ENCODE measurements around the gene SLIT3.

Gene SLIT3

DNA sequence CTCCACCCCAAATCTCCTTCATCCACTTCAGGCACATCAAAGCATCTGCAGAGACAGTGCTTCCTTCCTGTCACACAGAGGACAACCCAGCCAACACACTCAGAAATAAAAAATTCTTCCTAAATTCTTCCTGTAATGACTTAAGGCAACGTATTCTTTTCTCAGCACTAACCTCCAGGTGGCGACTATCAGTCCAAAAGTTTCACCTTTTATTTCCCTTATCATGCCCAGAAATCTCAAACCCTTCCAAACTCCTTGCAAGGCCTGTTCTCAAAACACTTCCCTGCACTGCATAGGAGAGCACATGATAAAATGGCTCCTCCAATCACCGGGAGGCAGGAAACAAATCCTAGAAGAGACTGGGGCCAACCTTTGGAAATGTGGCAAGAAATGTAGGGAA is 35.1 kb downstream of the SLIT3 start:
- peak; percentile 12 for DNase-seq (ENCODE audit: low spot score)

DNA sequence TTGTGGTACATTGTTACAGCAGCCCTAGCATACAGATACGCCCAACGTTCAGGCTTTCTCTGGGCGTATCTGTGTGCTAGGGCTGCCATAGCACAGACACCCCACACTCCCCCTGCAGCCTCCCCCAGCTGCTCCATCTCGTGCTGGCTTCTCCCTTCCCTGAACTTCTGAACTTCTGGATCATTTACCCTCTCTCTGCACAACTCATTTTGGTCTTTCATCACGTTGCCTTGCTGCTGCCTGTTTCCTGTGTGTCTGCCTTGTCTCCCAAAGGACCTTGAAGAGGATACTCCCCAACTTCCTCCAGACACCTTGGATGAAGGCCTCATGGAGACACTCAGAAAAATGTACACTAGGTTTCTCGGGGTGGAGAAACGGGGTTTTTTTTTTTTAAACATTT is 37.3 kb downstream of the SLIT3 start:
- no peak for DNase-seq (ENCODE audit: low spot score)

DNA sequence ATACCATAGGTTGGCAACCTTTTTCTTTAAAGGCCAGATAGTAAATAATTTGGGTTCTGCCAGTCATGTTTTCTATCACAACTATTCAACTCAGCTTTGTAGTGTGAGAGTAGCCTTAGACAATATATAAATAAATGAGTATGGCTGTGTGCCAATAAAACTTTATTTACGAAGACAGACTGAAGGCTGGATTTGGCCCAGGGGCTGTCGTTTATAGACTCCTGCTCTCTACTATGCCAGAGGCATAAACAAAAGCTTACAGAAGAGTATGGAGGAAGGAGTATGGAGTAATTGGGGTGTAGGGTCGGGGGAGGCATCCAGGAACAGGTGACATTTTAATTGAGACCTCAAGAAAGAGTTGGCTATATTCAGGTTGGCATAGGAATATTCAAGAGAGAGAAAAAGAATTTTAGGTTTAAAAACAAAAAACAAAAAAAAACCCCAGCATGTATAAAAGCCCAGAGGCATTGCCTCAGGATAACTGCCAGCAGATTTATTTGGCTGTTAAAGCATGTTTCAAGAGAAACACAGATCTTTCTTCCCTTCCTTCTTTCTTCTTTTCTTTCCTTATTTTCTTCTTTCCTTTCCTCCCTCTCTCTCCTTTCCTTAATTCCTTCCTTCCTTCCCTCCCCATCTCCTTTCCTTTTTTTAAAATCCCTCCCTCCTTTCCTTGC is 39.9 kb downstream of the SLIT3 start:
- DNase-seq (ENCODE audit: low spot score): no peak

DNA sequence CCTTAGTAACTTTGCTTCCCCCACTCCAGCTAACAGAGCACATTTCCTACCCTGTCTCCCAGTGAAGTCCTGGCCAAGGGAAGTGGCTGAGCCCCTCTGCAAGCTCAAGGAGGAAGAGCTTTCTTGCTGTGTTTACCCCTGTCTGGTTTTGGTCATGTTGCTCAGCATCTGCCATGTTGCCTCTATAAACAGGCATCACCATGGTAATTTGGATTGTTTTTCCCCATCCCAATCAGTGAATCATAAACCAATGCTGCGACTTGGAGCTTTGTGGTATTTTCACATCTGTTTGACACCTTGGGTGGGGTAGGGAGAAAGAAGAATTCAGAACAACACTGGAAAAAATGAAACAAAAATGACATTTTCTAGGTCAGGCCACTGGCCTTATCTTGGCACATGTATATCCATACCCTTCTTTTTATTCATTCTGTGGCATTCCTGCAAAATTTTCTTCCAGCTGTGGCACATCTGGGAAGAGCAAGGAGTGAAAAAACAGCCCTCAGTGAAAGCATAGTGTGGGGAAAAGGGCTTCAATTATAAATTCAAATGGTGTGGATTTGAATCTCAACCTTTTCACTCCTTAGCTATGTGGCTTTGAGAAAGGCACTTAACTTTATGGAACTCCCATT is 42.5 kb downstream of the SLIT3 start:
- DNase-seq (ENCODE audit: low spot score): peak; percentile 89

DNA sequence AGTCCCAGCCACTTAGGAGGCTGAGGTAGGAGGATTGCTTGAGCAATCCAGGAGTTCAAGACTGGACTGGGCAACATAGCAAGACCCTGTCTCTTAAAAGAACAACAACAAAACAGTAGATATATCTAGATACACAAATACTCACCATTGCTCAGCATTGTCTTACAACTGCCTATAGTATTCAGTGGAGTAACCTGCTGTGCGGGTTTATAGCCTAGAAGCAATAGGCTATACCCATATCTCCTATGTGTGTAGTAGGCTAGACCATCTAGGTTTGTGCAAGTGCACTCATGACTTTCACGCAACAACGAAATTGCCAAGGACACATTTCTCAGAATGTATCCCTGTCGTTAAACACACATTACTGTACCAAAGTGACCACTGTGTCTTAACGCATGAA is 44.7 kb downstream of the SLIT3 start:
- DNase-seq (ENCODE audit: low spot score): no peak

DNA sequence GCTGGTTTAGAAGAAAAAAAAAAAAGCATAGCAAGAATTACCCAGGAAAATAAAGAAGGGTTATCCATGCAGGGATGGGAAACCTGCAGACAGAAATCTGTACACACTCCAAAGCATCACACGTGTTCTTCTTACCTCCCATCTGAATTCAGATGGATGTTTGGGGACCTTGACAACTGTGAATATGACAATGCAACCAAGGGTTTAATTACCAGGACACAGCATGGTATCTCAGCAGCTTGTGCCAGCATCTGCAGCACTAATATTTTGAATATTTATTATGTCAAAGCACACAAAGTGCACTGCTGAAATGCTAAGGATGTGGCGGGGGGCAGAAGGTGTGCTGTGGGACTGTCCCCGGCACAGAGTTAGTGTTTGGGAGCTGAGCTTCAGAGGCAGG is 47.9 kb downstream of the SLIT3 start:
- no peak for DNase-seq (ENCODE audit: low spot score)

DNA sequence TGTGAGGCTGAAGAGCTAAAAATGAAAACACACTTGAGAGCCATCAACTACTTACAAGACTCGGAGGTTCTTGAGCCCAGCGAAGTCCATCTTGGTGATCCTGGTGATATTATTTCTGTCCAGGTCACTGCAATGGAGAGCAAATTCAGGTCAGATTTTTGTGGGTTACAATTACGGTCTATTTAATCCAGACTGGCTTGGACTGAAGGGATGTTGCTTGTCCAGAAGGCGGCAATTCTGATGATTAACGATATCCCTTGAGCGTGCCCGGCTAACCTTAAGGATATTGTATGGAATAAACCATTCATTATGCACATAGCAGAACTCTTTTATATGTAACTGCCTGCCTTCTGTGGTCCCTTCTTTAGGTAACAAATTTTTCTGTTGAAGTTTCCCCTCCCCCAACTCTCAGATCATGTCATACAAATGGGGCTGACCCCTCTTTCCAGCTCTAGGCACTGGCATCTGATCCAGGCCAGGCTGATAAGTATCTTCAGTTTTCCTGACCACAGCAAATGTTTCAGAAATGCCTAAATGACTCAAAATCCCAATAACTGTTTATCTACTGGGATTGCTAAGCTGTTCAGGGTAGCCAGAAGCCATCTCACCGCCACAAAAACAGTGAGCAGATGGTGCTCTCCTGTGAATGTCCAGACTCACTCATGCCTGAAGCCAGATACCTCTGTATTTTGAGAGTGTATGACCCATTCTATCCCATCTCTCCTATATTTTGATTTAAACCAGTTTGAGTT is 49.4 kb downstream of the SLIT3 start:
- DNase-seq (ENCODE audit: low spot score): peak; percentile 52

DNA sequence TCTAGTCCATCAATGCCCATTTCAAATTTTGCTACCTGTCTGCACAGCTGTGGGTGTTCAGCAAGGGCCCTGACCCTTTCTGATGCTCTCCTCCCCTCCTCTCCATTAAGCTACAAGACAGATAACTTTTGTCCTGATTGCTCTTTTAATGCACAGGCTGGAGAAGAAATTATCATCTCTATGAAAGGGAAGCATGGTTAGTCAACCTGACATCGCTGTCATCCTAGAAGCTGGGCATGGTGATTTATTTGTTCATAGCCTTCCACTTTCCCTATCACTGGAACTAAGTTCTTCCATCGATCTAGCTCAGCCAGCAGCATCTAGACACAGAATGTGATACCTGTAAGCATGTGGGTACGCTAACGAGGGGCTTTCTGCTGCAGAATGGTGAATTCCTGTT is 50.1 kb downstream of the SLIT3 start:
- DNase-seq (ENCODE audit: low spot score): no peak

DNA sequence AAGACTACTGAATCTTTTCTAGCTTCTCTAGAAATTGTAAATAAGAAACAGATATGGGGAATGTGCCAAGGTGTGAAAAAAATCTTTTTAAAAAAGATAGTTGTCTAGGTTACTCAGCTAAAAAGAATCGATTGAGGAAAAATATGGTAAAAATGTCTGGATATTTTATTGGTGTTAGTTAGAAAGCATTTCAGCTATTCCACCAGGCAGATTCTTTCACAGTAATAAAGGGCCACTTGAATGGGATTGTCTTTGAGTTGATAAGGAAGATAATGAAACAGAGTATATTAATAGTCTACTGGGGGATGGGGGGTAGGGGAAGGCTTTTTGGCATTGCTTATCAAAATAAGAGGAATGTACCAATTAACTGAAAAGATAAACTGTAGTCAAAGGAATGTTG is 51.9 kb downstream of the SLIT3 start:
- DNase-seq (ENCODE audit: low spot score): no peak

DNA sequence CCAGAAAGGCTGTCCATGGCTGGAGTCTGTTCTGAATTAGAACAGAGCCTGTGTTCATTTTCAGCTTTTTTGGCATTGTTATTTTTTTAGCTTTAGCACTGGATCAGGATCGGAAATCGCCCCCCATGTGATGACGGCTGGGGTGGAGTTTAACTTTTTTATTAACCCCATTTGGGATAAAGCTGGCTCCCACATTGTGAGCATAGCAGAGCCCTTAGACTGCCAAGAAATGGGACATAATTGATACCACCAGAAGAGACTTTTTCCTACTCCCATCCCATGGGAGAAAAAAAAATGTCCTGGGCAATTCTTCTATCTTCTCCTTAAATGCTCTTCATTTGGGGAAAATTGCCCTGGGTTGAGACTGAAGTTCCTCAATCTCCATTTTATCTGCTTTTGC is 52.4 kb downstream of the SLIT3 start:
- peak; percentile 45 for DNase-seq (ENCODE audit: low spot score)

DNA sequence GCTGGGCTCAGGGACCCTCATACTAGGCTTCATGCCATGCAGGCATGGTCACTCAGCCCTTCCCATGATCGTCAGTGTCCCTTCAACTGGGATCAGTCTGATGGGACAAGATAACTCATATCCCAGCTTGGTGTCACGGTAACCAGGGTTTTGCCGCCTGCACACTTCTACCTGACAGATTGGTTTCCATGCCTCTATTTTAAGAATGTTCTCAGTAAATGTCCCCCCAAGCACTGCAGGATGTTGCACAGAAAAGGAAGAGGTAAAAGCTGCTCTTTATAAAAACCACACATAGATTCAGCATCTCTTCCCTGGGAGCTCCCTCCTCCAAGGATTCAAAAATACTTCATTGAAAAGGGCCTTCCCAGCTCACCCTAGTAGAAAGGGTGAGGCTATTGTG is 56.1 kb downstream of the SLIT3 start:
- DNase-seq (ENCODE audit: low spot score): no peak

DNA sequence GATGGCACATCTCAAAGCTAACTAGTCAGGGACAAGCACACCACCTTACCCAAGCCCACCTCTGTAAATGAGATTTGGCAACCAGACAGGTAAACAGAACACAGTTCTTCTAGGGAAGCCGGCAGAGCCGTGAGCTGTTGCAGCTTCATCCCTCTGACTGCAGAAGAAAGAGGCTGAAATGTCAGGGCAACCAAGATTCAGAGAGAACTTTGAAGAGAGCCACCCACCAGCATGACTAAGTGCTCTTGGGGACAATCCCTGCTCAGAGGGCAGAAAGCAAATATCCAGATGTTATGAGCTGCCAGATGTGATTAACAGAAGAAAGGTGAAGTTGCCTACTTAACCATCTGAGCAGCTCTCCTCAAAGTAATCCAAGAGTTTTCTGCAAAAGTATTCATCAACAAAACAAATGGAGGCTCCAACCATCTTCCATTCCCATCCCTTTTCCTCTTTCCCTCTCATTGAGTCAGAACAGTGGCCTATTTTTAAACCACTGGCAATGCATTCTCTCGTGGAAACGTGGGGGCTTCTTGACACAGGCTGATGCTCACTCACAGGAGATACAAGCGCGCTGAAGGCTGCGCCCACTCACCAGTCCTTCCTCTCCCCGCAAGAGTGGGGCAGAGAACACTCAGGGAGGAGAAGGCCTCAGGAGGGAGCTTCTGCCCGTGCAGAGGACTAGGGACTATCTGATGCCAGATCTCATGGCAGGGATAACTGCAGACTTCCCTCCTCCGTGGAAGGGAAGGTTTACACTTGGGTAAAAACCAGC is 57.1 kb downstream of the SLIT3 start:
- DNase-seq (ENCODE audit: low spot score): no peak

DNA sequence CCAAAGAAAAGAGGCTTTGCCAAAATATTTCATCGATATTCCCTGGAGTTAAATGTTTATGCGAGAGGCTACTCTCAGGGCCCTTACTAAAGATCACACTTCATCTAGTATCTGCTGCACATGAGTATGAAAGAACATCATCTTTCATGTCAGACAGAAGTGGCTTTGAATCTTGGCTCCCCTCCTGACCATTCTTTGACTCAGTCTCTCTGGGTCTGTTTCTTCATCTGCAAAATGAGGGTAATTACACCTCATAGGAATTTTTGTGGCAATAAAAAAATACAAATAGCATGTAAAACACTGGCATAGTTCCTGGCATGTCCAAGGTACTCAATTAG is 58.1 kb downstream of the SLIT3 start:
- DNase-seq (ENCODE audit: low spot score): no peak

DNA sequence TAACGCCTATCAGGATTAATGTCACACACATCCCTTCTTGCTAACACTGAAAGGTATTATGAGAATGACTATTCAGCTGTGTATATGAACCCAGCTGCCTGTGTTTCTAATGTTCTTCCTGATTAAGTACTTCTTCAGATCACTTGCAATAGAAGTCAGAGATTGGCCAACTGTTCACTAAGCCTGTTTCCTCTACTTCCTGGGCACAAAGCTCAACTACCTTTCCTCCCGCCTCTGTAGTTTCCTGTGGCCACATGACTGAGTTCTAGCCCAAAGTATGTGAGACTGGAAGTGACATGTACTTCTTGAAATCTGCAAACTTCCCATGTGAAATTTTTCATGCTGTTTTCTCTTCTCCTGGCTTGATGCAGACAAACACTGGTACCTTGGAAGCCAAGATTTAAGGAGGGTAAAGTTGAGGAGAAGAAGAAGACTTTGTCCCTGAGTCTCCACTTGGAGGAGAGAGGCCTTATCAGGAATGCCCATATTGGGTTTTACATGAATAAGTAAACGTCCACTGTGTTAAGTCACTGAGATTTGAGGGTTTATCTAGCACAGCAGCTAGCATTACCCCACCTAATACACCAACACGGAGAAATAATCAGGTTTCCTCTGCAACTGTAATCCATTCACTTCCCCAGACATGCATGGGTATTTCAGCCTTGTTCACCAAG is 58.6 kb downstream of the SLIT3 start:
- no peak for DNase-seq (ENCODE audit: low spot score)

DNA sequence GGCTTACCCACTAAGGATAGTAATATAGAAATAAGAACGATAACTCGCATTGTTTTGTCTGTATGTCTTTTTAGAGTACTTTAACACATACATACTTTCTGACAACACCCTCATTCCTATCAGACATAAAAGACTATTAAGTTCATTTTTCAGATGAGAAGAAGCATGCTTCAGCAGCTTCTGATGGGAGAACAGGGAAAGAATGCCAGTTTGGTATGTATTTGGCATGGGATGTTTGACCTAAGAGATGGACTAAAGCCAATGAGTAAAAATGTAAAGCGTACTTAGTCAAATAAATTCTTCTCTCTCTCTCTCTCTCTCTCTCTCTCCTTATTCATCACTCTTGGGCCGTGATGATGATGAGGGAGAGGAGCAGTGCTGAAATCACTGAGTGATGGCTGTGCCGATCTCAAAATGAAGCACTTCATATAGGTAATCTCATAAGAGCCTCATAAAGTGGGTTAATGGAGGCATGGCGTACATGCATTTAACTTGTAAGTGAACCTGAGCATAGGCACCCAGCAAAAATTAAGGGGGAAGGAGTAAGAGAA is 71.5 kb downstream of the SLIT3 start:
- DNase-seq (ENCODE audit: low spot score): no peak

DNA sequence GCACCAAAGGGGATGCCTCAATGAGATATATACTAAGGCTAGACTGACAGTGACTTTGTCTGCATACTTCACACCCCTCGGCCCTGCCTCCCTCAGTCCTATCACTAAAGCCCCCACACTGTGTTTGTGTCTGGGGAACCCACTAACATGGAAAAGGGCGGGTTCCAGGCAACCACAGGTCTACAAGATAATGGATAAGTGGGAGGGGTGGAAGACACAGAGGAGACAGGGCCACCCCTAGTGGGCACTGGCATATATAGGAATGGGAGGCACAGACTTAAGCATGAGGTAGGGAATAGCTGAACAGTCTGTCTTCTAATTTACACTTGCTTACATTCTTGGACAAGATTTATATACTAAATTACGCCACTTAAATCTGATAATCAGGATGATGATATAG is 74.0 kb downstream of the SLIT3 start:
- DNase-seq (ENCODE audit: low spot score): no peak

DNA sequence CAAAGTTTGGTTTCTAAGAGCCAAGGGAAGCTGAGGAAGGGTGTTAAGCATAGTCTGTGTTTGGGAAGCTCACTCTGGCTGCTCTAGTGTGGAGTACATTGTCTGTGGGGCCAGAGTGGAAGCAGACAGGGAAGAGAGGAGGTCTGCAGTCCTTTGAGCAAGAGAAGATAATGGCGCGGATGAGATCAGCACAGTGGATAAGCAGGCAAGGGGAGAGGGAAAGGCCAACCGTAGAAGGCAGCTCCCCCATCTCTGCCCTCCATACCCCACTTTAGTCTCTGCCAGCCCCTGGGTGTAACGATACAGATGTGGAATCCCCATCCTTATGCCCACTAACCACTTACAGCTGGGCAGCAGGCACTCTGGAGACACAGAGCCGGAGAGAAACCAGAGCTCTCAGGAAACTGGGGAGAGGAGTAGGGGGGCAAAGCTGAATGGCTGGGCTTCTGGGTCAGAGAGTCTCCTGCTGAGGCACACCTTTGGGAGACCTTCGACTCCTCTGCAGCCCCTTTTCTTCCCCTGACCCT is 75.0 kb downstream of the SLIT3 start:
- no peak for DNase-seq (ENCODE audit: low spot score)

DNA sequence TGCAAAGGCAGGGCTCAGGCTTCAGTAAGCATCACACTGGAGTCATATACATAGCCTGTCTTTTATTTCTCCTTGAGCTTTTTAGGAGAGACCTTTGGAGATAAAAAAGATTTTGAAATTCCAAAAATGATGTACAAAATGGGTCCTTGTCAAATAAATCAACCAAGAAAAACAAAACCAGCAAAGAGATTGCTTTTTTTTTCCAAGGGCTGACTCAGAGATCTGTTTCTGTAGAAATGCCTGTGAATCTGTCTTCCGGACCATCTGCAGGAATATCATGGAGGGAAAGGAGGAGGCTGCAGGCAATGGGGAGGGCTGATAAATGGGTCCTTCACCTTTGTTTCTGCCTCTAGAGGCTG is 77.4 kb downstream of the SLIT3 start:
- DNase-seq (ENCODE audit: low spot score): peak; percentile 48

DNA sequence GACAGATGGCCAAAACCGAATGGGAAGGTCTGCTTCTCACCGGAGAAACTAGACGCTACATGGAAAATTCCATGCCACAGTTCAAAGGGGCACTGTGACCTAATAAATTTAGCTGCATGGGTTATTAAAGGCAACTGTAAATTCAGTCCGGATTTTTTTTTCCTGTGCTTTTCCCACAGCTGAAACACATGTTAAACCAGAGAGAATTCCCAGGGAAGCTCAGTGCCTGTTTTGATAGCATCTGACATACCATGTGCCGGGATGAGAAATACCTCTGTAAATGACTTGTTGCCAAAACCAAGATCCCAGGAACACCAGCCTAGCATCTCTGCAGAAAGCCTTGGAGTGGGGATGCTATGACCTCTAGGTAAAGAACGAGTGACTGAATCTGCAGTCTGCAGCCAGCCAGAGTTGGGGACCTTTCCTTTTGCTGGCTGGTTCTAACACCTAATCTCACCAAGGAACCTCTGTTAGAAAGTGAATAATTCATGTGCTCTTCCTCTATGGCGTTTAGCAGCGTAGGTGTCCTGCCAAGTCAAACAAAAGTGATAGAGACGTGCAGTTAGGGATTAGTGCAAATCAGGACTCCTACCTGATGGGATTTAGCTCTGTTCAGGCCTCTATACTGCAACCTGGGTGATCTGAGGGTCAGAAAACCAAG is 77.9 kb downstream of the SLIT3 start:
- no peak for DNase-seq (ENCODE audit: low spot score)

DNA sequence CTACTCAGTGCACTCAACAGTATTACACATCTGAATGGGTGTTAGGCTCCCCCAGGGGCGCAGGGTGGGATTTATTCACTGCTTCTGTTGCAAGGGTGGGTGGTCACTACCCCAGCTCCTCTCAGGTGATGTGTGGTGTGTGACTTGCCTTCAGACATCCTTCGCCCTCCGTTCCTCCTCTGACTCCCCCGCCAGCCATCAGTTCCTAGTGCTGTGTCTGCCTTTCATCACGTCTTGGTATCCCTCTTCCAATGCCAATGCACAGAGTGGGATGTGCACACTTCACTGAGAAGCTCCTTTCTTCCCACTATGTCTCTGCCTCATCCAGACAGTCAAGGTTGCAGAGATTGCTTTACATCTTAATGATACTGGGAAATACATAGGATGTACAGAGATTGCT is 79.4 kb downstream of the SLIT3 start:
- DNase-seq (ENCODE audit: low spot score): no peak

DNA sequence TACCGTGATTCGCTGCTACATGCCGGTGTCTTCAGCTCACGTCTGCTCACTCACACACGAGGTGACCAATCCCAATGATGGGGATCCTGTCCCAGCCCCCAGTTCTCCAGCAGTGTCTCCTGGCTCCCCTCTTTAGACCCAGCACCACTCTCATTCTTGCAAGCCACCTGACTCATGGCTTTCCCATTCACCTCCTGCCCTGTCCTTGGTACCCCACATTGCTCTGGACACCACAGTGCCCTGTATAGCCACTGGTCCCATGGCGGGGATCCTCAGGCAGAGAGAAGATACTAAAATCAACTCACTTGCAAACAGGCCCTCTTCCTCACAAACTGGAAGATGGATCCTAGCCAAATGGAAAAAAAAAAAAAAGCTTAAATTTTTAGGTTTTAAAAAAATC is 81.0 kb downstream of the SLIT3 start:
- DNase-seq (ENCODE audit: low spot score): no peak
